ENCODE data around the gene SNURF.
A peak's percentile ranks its signal among the peaks of the same experiment; 100 is the strongest.
"Not testable (repeated sequence)": the region's sequence is repeated elsewhere in the genome, so short reads cannot be mapped to it uniquely, and the experiment has no call there.

Gene SNURF

DNA sequence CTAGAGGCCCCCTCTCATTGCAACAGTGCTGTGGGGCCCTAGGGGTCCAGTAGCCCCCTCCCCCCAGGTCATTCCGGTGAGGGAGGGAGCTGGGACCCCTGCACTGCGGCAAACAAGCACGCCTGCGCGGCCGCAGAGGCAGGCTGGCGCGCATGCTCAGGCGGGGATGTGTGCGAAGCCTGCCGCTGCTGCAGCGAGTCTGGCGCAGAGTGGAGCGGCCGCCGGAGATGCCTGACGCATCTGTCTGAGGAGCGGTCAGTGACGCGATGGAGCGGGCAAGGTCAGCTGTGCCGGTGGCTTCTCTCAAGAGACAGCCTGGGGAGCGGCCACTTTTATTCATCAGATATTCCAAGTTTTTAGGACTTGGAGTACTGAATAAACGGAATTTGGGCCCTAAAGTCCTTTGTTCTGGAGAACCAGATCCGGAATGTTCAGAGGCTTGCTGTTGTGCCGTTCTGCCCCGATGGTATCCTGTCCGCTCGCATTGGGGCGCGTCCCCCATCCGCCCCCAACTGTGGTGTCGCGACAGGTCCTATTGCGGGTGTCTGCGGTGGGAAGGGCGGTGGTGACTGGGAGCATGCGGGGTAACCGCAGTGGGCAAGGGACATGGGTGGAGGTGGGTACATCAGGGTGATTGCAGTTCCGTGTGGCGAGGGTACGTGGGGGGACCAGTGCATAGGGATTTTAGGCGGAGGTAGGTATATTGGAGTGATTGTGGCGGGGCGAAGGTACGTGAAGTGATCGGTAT is at the start of gene SNURF, which contains the start of gene SNRPN:
TSS of gene SNURF (plus strand) at position 205 of the 748 bp plus-strand sequence. CDS start at position 267, 62 bp downstream.
TSS of gene SNRPN (plus strand) at position 205 of the 748 bp plus-strand sequence. CDS start 19,467 bp downstream, outside the sequence.
- peak; percentile 81 for DNase-seq

DNA sequence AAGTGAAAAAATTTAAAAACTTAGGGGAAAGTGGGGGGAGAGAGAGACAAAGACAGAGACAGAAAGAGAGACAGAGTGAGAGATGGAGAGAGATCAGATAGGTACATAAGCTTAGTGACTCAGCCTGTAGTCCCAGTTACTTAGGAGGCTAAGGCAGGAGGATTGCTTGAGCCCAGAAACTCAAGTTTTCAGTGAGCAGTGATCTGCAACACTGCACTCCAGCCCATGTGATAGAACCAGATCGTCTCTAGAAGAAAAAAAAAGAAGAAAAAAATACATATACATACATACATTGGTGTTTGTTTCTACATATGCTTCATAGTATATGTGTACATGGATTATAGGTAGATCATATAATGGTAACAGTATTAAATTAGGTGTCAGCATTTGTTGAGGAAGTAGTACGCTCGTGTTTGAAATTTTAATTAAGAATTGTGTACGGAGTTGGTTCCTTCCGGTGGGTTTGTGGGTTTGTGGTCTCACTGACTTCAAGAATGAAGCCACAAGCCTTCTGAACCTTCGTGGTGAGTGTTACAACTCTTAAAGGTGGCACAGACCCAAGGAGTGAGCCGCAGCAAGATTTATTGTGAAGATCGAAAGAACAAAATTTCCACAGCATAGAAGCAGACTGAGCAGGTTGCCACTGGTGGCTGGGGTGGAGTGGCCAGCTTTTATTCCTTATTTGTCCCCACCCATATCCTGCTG is 38.3 kb upstream of the SNURF start:
- DNase-seq: no peak

DNA sequence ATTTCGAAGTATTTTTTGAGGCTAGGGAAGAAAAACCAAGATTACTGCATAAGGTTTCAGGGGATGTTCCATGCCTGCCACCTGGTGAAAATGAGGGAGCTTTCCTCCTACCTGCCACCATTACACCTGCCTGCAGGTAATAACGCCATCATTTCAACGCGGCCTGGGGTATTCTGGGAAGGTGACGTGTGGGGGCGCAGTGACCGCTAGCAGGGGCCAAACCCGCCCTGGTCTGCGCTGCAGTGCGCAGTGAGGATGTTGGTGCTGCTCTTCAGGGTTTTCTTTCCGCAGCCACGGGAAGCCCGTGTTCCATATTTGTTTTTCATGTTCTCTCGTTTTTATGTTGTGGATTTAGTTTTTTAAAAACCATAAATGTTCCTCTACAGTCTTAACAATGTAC is 37.4 kb upstream of the SNURF start:
- DNase-seq: no peak

DNA sequence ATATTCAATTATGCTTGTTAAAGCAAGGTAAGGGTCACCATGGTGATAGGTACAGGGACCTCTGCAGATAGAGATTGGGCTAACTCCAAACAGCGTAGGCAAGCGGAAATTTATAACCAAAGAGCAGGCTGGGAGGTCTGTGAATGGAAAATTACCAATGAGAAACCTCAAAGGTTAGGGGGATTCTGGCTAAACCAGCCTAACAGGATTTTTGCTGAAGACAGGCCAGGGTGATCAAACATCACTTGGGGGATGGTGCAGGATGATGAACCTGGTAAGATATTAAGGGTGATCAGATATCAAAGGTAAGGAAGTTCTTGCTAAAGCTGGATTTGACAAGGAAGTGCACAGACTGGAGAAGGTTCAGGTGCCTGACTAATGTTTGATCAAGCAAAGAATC is 35.3 kb upstream of the SNURF start:
- no peak for DNase-seq

DNA sequence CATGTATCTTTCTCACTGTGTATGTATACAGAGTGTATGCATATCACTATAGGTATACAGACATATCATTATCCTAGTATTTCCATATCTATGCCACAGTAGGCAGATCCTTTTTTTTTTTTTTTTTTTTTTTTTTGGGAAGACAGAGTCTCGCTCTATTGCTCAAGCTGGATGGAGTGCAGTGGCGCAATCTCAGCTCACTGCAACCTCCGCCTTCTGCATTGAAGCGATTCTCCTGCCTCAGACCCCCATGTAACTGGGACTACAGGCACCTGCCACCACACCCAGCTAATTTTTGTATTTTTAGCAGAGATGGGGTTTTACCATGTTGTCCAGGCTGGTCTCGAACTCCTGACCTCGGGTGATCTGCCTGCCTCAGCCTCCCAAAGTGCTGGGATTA is 32.0 kb upstream of the SNURF start:
- DNase-seq: not testable (repeated sequence)

DNA sequence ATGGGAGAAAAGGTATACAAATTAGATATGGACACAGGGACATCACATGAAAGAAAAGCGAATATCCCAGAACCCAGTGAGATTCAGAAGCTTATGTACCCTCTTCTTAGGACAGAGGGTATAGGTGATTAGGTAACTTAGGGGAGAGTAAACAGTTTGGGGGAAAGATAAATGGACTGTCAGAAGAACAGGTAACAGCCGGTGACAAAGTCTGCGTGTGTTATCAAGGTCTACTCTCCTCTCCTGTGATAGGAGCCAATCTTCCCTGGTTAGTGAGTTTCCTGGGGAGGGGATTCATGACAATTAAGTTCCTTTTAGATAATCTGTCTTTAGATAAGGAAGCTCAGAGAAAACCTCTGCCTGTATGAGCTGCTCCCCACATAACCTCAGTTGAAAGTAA is 30.6 kb upstream of the SNURF start:
- no peak for DNase-seq

DNA sequence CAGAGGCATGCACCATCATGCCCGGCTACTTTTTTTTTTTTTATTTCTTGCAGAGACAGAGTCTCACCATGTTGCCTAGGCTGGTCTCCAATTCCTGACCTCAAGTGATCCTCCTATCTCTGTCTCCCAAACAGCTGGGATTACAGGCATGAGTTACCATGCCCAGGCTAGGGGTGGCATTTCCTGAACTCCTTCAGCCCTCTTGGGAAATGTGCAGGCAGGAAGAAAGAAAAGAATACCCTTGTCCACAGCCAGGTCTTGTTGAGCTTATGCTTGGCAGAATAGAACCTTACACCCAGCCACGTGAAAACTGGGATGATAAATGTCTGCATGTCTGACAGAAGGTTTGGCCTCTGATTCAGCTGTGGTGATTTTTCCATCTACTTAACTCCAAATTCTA is 30.2 kb upstream of the SNURF start:
- no peak for DNase-seq

DNA sequence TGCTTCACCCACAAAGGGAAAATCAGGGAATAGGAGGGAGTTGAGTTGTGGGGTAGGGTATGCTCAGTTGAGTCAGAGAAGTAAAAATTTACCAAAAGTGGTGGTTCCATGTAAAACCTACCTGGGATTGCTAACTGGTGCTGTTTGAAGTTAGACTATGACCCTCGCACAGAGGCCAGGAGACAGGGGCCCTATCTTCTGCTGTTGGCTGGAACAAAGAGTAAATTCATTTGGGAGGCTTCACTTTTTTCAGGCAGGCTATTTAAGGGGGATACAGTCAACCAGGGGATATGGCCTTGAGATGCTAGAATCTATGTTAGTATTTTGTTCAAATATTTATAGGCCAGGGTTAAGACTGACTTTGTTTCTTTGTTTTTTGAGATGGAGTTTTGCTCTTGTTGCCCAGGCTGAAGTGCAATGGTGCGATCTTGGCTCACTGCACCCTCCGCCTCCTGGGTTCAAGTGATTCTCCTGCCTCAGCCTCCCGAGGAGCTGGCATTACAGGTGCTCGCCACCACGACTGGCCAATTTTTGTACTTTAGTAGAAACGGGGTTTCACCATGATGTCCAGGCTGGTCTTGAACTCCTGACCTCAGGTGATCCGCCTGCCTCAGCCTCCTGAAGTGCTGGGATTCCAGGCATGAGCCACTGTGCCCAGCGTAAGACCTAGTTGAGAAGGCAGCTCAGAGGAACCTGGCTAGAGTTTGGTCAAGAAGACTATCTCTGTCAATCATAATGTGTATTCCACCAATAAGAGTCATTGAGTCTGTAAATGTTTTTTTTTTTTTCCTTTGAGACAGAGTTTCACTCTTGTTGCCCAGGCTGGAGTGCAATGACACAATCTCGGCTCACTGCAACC is 22.7 kb upstream of the SNURF start:
- DNase-seq: not testable (repeated sequence)

DNA sequence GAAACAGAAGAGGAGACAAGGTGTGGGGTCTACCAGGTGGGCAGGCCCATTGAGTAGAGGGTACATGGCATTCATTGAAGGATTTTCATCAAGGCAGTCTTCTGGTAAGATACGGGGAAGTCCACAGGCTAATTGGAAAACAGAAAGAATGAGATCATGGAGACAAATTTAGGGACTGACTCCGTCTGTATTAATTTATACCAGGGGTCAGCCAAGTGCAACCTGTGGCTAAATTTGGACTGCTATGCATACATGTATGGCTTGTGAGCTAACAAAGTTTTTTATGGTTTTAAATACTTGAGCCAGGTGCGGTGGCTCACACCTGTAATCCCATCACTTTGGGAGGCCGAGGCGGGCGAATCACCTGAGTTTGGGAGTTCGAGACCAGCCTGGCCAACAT is 21.1 kb upstream of the SNURF start:
- no peak for DNase-seq

- not testable (repeated sequence) for DNase-seq
Measured at GRCh38 chr15:24938224-24938623, 16.6 kb upstream of the SNURF start.

- no peak for DNase-seq
Measured at GRCh38 chr15:24940236-24940635, 14.6 kb upstream of the SNURF start.

- DNase-seq: no peak
Measured at GRCh38 chr15:24943361-24943760, 11.4 kb upstream of the SNURF start.

DNA sequence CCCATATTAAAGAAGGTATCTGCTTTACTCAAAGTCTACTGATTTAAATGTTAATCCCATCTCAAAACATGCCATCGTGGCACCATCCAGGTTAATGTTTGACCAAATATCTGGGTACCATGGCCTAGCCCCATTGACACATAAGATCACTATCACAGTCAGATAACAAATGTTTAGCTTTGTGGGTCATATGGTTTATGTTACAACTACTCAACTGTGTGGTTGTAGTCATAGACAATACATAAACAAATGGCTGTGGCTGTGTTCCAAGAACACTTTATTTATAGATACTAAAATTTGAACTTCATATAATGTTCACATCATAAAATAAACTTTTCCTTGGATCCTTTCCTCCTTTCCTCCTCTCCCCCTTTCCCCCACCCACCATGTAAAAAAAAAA is 9.8 kb upstream of the SNURF start:
- no peak for DNase-seq

DNA sequence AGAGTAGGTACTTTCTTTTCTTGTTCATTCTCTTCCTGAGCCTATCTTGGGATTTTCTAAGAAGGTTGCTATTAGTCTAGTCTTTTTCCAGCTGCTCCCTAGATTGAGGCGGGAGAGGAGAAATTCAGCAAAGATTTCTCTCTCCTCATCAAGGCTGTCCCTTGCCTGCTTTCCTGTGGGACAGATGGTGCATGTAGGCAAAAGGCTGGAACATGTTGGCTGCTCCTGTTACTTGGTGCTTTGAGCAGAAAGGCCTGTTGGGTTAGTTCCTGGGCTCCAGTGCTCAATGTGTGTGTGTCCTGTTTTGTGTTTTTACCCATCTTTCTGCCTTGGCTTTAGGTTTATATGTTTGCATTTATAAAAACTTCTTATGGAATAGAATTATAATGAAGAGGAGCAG is 9.1 kb upstream of the SNURF start:
- DNase-seq: no peak

DNA sequence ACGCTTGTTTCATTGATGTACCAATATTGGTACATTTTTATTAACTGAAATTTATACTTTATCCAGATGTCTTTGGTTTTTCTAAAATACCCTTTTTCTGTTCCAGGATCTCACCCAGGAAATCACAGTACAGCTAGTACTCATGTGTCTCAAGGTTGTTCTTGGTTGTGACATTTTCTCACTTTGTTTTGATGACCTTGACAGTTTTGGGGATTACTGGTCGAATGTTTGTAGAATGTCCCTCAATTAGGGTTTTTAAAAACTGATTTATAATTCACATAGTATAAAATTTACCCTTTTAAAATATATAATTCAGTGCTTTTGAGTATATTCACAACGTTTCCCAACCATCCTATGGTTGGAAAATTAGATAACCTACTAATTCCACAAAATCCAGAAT is 6.3 kb upstream of the SNURF start:
- DNase-seq: no peak

DNA sequence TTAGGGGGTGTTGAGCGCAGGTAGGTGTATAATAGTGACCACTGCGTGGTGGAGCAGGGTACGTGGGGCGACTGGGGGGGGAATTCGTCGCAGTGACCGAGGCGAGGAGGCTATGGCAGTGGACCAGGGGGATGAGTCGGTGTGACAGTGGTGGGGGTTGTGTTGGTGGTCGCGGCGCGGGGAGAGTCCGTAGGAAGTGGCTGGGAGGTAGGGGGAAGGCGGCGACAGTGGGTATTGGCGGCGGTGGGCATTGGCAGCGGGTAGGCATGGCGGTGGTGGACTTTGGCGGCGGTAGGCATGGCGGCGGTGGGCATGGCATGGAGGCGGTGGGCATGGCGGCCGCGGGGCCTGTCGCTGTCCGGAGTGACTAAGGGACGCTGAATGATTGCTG is 739 bp downstream of the SNURF start:
- no peak for DNase-seq

DNA sequence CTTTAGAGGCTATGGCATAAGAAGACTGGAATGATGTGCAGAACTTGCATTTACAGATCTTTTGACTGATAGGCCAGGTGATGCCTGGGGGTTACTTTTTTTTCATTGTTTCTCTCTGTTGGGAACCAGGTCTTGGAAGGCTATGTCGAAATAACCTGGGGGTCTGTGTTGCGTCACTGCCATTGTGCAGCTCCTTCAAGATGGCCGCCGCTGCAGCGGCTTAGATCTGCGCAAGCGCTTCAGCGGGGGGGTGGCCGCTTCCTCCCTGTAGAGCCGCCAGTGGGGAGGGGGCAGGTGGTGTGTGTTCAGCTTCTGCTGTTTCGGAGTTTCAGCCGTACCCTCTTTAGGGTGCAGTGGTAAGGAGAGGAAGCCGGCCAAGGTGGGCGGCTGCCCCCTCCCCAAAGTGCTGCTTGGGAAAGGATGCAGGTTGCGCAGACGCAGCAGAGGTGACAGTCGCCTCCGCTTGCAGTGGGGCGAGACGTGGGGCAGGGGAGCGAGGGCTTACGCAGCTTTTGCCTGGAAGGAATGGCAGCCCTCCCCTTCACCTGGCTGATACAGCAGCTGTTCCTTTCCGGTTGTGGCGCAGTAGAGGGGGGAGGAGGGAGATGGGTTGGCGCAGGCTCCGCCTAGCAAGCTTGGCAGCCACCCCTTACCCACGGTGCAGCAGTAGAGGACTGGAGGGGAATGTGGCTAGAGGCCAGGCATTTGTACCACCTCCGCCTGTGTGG is 1.5 kb downstream of the SNURF start:
- peak; percentile 89 for DNase-seq

GRCh38 chr15:24957691-24958090 is 2.9 kb downstream of the SNURF start:
- no peak for DNase-seq

- no peak for DNase-seq
Measured at GRCh38 chr15:24961967-24962366, 7.2 kb downstream of the SNURF start.

- no peak for DNase-seq
Measured at GRCh38 chr15:24962880-24963279, 8.1 kb downstream of the SNURF start.

- DNase-seq: no peak
Measured at GRCh38 chr15:24966364-24967103, 11.7 kb downstream of the SNURF start.

DNA sequence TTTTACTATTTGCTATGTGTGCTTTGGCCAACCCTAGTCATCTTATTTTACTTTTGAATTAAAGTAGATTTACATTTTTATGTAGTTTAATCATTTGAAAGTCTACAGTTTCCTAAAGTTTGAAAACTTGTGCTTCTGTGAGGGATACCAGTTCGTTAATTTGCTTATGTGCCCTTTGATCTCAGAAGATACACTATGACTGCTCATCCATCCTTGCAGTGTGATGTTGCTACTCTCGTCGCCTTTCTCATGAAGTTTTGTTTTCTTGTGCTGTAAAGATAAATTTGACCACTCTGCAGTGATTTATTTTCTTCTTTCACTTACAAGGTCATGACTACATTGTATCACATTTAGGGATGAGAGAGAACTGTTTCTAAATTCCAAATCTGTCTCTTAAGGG is 16.3 kb downstream of the SNURF start:
- no peak for DNase-seq

Measured in SHP77 treated with DMSO at 0.1 percent for 48 hours (cell line).